GM12892 (cell line): ENCODE data around the gene STEAP3.

Experiments
- POLR2A ChIP-seq: IDR thresholded peaks from 2 replicates; pipeline ENCODE4 v1.6.1; 2011; ENCODE audit warnings: low read depth, low read length, control low read depth
- POLR2AphosphoS5 ChIP-seq: IDR thresholded peaks from 2 replicates; pipeline ENCODE4 v1.6.1; 2011; ENCODE audit warnings: low read depth, low read length, control low read depth
- TAF1 ChIP-seq: IDR thresholded peaks from 2 replicates; pipeline ENCODE4 v1.6.1; 2011; ENCODE audit warnings: low read depth, mild to moderate bottlenecking, control low read depth, low read length, borderline replicate concordance

DNA sequence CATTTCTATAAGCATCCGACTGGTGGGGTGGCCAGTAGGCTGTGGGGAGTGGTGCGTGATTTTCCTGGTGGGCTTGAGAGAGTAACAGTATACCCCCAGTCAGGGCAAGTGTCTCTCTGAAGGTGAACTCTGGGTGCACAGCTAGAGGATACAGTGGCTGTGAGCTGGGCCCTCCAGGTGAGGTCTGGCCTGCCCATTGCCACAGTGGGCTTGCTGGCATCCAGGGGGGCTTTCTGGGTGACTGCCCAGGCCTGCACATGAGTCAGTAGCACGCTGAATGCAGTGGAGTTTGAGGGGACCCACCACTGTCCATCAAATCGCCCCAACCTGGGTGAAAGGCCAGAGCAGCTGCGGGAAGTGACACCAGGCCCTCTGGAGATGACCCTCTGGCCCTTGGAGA lies 4.5 kb downstream of the STEAP3 start:
- TF ChIP-seq POLR2AphosphoS5: no peak
- no peak for TF ChIP-seq POLR2A
- TF ChIP-seq TAF1: no peak
